ENCODE results near the gene ZNF454.

DNA sequence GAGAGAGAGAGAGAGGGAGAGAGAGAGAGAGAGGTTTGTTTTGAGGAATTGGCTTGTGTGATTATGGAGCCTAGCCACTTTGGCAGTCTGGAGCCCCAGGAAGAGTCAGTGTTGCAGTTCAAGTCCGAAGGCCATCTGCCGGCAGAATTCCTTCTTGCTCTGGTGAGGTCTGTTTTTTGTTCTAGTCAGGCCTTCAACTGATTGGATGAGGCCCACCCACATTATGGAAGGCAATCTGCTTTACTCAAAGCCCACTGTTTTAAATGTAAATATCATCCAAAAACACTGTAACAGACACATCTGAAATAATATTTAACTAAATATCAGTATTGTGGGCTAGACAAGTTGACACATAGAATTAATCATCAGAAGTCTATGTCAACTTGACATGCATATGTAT is 65.6 kb downstream of the ZNF454 start:
- no peak for TF ChIP-seq POLR2A (IDR thresholded peaks at IDR 0.05)
- TF ChIP-seq, protein P1, sequence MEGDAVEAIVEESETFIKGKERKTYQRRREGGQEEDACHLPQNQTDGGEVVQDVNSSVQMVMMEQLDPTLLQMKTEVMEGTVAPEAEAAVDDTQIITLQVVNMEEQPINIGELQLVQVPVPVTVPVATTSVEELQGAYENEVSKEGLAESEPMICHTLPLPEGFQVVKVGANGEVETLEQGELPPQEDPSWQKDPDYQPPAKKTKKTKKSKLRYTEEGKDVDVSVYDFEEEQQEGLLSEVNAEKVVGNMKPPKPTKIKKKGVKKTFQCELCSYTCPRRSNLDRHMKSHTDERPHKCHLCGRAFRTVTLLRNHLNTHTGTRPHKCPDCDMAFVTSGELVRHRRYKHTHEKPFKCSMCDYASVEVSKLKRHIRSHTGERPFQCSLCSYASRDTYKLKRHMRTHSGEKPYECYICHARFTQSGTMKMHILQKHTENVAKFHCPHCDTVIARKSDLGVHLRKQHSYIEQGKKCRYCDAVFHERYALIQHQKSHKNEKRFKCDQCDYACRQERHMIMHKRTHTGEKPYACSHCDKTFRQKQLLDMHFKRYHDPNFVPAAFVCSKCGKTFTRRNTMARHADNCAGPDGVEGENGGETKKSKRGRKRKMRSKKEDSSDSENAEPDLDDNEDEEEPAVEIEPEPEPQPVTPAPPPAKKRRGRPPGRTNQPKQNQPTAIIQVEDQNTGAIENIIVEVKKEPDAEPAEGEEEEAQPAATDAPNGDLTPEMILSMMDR (IDR thresholded peaks at IDR 0.05), result no peak
